Heart right ventricle (tissue), 16 donors: ENCODE results near the gene SEMA5A. TPM values are rescaled to one million over a fixed set of nuclear protein-coding genes. Genes with fewer than 3 reads are reported as not detected.

Experiments used
- ATAC-seq, 8 donors: fragments of 200-7000 bp; cut with Tn5 transposase; one replicate each; pipeline ENCODE4 v1.9.1; 2020; ENCODE audit warnings: mild to moderate bottlenecking in 8 of 8, moderate library complexity in 8 of 8, moderate number of reproducible peaks in 1 of 8
- DNase-seq, 2 donors: peaks; one replicate each; pipeline ENCODE4 v3.0.0-alpha.2; 2020
- H3K27ac ChIP-seq, 10 donors: fragments of 200-600 bp; sonication (generic) in 2 of 10; one replicate each; pipeline versions ENCODE4 v1.5.0 to v1.8.0; 2020 to 2022; ENCODE audit warnings: mild to moderate bottlenecking in 3 of 10
- H3K27me3 ChIP-seq, 7 donors: fragments of 200-600 bp; one replicate each; pipeline ENCODE4 v1.8.0; 2021 to 2022; ENCODE audit warnings: mild to moderate bottlenecking in 2 of 7
- H3K36me3 ChIP-seq, 9 donors: fragments of 200-600 bp; sonication (generic) in 1 of 9; one replicate each; pipeline versions ENCODE4 v1.5.0 to v1.8.0; 2020 to 2022; ENCODE audit warnings: mild to moderate bottlenecking in 2 of 9
- H3K4me1 ChIP-seq, 9 donors: fragments of 200-600 bp; sonication (generic) in 1 of 9; one replicate each; pipeline versions ENCODE4 v1.5.0 to v1.8.0; 2020 to 2022; ENCODE audit warnings: mild to moderate bottlenecking in 4 of 9
- H3K4me3 ChIP-seq, 10 donors: fragments of 200-600 bp; sonication (generic) in 2 of 10; one replicate each; pipeline versions ENCODE4 v1.5.0 to v1.8.0; 2020 to 2022; ENCODE audit warnings: mild to moderate bottlenecking in 7 of 10, moderate library complexity in 2 of 10
- H3K9me3 ChIP-seq, 11 donors: fragments of 200-600 bp in 10 of 11; sonication (generic) in 2 of 11; one replicate each; pipeline versions ENCODE4 v1.5.0 to v1.8.0; 2013 to 2022; ENCODE audit warnings: mild to moderate bottlenecking in 2 of 11, control low read depth in 1 of 11, moderate library complexity in 1 of 11
- WGBS, 2 donors: extraction: QIAGEN DNeasy Blood & Tissue Kit; methylation state at CpG; one replicate each; pipeline ENCODE4 v1.1.7; 2013; ENCODE audit warnings: inconsistent platforms in 1 of 2; 5-methylcytosine and 5-hydroxymethylcytosine counted together
- intact Hi-C, 10 donors: fragments of 100-400 bp; cut with DNase I; formaldehyde crosslinking; loops; one replicate each; pipeline versions ENCODE4 v1.11.1 to v1.14.2; 2022
- polyA plus RNA-seq, 2 donors: library from polyadenylated mRNA; stranded (reverse); fragments of 200-250 nt; gene quantifications; one replicate each; pipeline ENCODE4 v1.2.3, GENCODE V29; 2013
- total RNA-seq, 10 donors: library from RNA; stranded (reverse); fragmentation: NEBNext Ultra II Directional in 3 of 10; extraction: Animal tissue kit (Norgen Biotek cat#: 25700) in 3 of 10; gene quantifications; one replicate each; pipeline versions ENCODE4 v1.2.1 to v1.2.4, GENCODE V29; 2021 to 2023
- TF ChIP-seq, protein P1 (sequence below), 9 donors: fragments of 200-600 bp; sonication (generic) in 2 of 9; IDR thresholded peaks; one replicate each; pipeline versions ENCODE4 v1.5.0 to v1.8.0; 2021 to 2022; ENCODE audit warnings: antibody characterized with exemption in 9 of 9, mild to moderate bottlenecking in 5 of 9, moderate library complexity in 1 of 9
- donor health status: Arrhythmogenic right ventricular cardiomyopathy.
- donor health status: ischemic (EF 13 %, LVEDD 7.1; RV severe dilation, severe dysfunction).
- donor health status: healthy with polysubstance abuse.
- donor health status: DM: no; HTN: yes; CAD: no.
- donor health status: DM: no; HTN: no; CAD: no.
- donor health status: ischemic (EF 25% LVEDD 6.9; RV normal size, moderate dysfunction).
- donor health status: ischemic (EF 25% LVEDD 5.7; RV mildly dilated, moderate dysfunction).
- donor health status: healthy.
- donor health status: DM: yes; HTN: yes; CAD: no.
- donor health status: Ischemic cardiomyopathy.
- donor health status: ischemic (EF 35%, LVEDD 5.7; RV mildly dilated, moderate dysfunction).
- donor health status: nonischemic (EF 11% LVEDD 7.7; RV severe dilation, severe dysfunction).
- donor health status: DM: yes; HTN: yes; CAD: no.
- donor health status: PGD.
- donor health status: ischemic (EF 29% LVEDD 5.4; RV normal size, mild dysfunction).
- donor health status: nonischemic (EF 23%, LVEDD 6.1; RV moderate dilation, normal function).

SEMA5A gene
- total and polyA plus RNA-seq, 12 donors: 1.9 to 71.5 (median 48.0) TPM

DNA sequence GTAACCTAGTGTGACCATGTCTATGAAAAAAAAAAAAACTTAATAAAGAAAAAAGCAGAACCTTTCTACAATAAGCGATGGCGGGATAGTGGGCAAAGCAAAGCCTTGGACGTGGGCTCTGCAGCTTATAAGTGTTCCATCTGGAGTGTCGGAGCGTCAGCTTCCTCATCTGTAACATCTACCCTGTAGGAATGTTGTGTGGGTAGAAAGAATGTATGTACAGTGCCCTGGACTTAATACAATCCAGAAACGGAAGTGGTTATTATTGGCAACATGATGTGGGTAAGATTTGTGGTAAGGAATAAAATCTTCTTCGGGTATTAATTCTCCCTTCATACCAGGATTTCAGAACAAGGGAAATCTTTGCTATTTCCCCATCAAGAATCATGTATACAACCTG is 66.5 kb downstream of the SEMA5A start:
- Histone ChIP-seq H3K9me3 (peaks cover 0 to 40% (median 15%) of the 10 kb centered on the region in 11 donors), H3K27ac (no peak overlapping the region), H3K4me3 (no peak overlapping the region), H3K4me1 (peaks cover 0 to 10% (median 0%) of the 10 kb centered on the region in 9 donors), H3K27me3 (no peaks in the 10 kb centered on the region), H3K36me3 (peaks cover 0 to 8% (median 0%) of the 10 kb centered on the region in 9 donors)
- intact Hi-C loops: no loop called here
- TF ChIP-seq, protein P1, sequence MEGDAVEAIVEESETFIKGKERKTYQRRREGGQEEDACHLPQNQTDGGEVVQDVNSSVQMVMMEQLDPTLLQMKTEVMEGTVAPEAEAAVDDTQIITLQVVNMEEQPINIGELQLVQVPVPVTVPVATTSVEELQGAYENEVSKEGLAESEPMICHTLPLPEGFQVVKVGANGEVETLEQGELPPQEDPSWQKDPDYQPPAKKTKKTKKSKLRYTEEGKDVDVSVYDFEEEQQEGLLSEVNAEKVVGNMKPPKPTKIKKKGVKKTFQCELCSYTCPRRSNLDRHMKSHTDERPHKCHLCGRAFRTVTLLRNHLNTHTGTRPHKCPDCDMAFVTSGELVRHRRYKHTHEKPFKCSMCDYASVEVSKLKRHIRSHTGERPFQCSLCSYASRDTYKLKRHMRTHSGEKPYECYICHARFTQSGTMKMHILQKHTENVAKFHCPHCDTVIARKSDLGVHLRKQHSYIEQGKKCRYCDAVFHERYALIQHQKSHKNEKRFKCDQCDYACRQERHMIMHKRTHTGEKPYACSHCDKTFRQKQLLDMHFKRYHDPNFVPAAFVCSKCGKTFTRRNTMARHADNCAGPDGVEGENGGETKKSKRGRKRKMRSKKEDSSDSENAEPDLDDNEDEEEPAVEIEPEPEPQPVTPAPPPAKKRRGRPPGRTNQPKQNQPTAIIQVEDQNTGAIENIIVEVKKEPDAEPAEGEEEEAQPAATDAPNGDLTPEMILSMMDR (IDR thresholded peaks at IDR 0.05): no peak
- DNase-seq (no peak), ATAC-seq (no peak)
- 75 to 84% methylated on average over 7 of the region's 7 CpGs for WGBS, 2 donors

DNA sequence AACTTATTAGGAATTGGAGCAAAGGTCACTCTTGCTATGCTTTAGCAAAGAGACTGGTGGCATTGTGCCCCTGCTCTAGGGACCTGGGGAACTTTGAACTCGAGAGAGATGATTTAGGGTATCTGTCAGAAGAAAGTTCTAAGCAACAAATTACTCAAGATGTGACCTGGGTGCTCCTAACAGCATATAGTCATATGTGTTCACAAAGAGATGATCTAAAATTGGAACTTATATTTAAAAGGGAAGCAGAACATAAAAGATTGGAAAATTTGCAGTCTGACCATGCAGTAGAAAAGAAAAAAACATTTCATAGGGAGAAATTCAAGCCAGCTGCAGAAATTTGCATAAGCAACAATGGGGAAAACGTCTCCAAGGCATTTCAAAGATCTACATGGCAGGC is 68.3 kb downstream of the SEMA5A start:
- WGBS, 2 donors: 68 to 71% methylated on average over 2 of the region's 2 CpGs
- TF ChIP-seq, protein P1 (IDR thresholded peaks at IDR 0.05): no peak
- Histone ChIP-seq H3K27ac (no peak overlapping the region), H3K36me3 (peaks cover 0 to 8% (median 0%) of the 10 kb centered on the region in 9 donors), H3K9me3 (peaks cover 0 to 40% (median 15%) of the 10 kb centered on the region in 11 donors), H3K4me1 (peaks cover 0 to 14% (median 0%) of the 10 kb centered on the region in 9 donors), H3K27me3 (no peaks in the 10 kb centered on the region), H3K4me3 (no peak overlapping the region)
- DNase-seq: no peak
- intact Hi-C loops: no loop called here
- no peak for ATAC-seq

GRCh38 chr5:9474219-9475002 is 71.5 kb downstream of the SEMA5A start:
- intact Hi-C loops: no loop called here
- DNase-seq (no peak), ATAC-seq (no peak)
- peaks cover 0 to 9% (median 0%) of the 10 kb centered on the region in 9 donors for H3K4me1 ChIP-seq
- no peak overlapping the region for H3K4me3 ChIP-seq
- 80% methylated on average over 10 of the region's 10 CpGs for WGBS, 2 donors
- H3K27me3 ChIP-seq: no peaks in the 10 kb centered on the region
- H3K9me3 ChIP-seq: peaks cover 0 to 34% (median 15%) of the 10 kb centered on the region in 11 donors
- peaks cover 0 to 8% (median 0%) of the 10 kb centered on the region in 9 donors for H3K36me3 ChIP-seq
- H3K27ac ChIP-seq: no peak overlapping the region
- TF ChIP-seq, protein P1 (IDR thresholded peaks at IDR 0.05): no peak

DNA sequence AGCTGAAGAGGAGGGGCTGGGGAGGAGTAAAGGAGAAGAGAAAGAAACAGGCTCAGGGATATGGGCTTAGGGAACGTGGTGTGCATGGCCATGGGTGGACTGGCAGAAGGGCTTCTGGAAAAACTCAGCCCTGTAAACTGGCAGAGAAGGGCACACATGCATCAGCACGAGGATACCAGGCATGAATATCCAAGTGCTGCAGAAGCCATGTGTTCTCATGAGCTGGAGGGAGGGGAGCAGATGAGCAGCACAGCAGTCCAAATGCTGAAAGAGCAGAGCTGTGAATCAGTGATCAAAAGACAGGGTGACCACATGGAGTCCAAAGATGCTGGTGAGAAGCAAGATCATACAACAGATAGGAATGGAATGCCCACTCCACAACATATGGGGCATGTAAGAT is 72.3 kb downstream of the SEMA5A start:
- H3K4me1 ChIP-seq: peaks cover 0 to 9% (median 0%) of the 10 kb centered on the region in 9 donors
- TF ChIP-seq, protein P1 (IDR thresholded peaks at IDR 0.05): no peak
- ATAC-seq (peak in 3 of 8 donors; percentile 17 to 39 (median 35)), DNase-seq (no peak)
- no peak overlapping the region for H3K4me3 ChIP-seq
- H3K9me3 ChIP-seq: peaks cover 0 to 31% (median 15%) of the 10 kb centered on the region in 11 donors
- peaks cover 0 to 8% (median 0%) of the 10 kb centered on the region in 9 donors for H3K36me3 ChIP-seq
- no peak overlapping the region for H3K27ac ChIP-seq
- 47 to 51% methylated on average over 2 of the region's 2 CpGs for WGBS, 2 donors
- intact Hi-C loops: no loop called here
- H3K27me3 ChIP-seq: no peaks in the 10 kb centered on the region
